Measurements from ENCODE around the gene MYADML2.

DNA sequence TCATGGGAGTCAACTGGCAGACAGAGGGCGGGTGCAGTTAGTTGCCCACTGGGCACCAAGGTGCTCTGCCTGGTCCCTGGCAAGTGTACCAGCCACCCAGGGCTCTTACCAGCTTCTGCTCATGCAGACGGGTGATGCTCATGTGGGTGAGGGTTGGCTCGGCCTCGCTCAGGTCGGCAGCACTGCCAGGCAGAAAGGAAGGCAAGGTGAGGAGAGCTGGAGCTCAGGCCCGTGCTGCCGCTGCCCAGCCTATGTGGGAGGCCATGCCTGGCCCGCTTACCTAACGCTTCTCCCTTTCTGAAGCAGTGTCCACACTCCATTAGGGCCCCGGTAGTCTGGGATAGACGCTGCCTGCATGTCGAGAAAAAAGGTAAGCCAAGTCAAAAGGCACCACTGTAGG lies 31.7 kb downstream of the MYADML2 start:
- TF ChIP-seq, protein P1, sequence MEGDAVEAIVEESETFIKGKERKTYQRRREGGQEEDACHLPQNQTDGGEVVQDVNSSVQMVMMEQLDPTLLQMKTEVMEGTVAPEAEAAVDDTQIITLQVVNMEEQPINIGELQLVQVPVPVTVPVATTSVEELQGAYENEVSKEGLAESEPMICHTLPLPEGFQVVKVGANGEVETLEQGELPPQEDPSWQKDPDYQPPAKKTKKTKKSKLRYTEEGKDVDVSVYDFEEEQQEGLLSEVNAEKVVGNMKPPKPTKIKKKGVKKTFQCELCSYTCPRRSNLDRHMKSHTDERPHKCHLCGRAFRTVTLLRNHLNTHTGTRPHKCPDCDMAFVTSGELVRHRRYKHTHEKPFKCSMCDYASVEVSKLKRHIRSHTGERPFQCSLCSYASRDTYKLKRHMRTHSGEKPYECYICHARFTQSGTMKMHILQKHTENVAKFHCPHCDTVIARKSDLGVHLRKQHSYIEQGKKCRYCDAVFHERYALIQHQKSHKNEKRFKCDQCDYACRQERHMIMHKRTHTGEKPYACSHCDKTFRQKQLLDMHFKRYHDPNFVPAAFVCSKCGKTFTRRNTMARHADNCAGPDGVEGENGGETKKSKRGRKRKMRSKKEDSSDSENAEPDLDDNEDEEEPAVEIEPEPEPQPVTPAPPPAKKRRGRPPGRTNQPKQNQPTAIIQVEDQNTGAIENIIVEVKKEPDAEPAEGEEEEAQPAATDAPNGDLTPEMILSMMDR (IDR thresholded peaks at IDR 0.05), result no peak
- no peak for TF ChIP-seq POLR2A (IDR thresholded peaks at IDR 0.05)
